ENCODE measurements around the gene CNPY1.

CNPY1 gene

GRCh38 chr7:155580367-155580766 lies 34.0 kb upstream of the CNPY1 start:
- no peak for TF ChIP-seq REST (IDR thresholded peaks at IDR 0.05; ENCODE audit: insufficient replicate concordance, low read depth)
- no peak for TF ChIP-seq POLR2AphosphoS5 (IDR thresholded peaks at IDR 0.05; ENCODE audit: low read depth)
- no peak for TF ChIP-seq GABPA (IDR thresholded peaks at IDR 0.05; ENCODE audit: low read depth)
- TF ChIP-seq CTCF (IDR thresholded peaks at IDR 0.05; ENCODE audit: insufficient read depth, low read length), result no peak
- no peak for TF ChIP-seq SPI1 (IDR thresholded peaks at IDR 0.05; ENCODE audit: borderline replicate concordance, low read depth)
- no peak for DNase-seq (ENCODE audit: low read depth in 1 of 2, low spot score in 1 of 2)
- H3K27ac ChIP-seq (replicated peaks), result no peak overlapping the region
- no peaks in the 10 kb centered on the region for H3K27me3 ChIP-seq (ENCODE audit: insufficient read depth, poor library complexity, severe bottlenecking)
- H3K4me3 ChIP-seq (replicated peaks; ENCODE audit: insufficient read depth, low read length), result no peak overlapping the region

GRCh38 chr7:155579565-155579964 lies 33.2 kb upstream of the CNPY1 start:
- Histone ChIP-seq H3K27ac (replicated peaks) (no peak overlapping the region), H3K4me3 (replicated peaks; ENCODE audit: insufficient read depth, low read length) (no peak overlapping the region), H3K27me3 (ENCODE audit: insufficient read depth, poor library complexity, severe bottlenecking) (no peaks in the 10 kb centered on the region)
- DNase-seq (ENCODE audit: low read depth in 1 of 2, low spot score in 1 of 2), result no peak
- TF ChIP-seq SPI1 (IDR thresholded peaks at IDR 0.05; ENCODE audit: borderline replicate concordance, low read depth), result no peak
- no peak for TF ChIP-seq REST (IDR thresholded peaks at IDR 0.05; ENCODE audit: insufficient replicate concordance, low read depth)
- no peak for TF ChIP-seq GABPA (IDR thresholded peaks at IDR 0.05; ENCODE audit: low read depth)
- no peak for TF ChIP-seq CTCF (IDR thresholded peaks at IDR 0.05; ENCODE audit: insufficient read depth, low read length)
- no peak for TF ChIP-seq POLR2AphosphoS5 (IDR thresholded peaks at IDR 0.05; ENCODE audit: low read depth)

- no peak for TF ChIP-seq POLR2AphosphoS5 (IDR thresholded peaks at IDR 0.05; ENCODE audit: low read depth)
- no peak for TF ChIP-seq SPI1 (IDR thresholded peaks at IDR 0.05; ENCODE audit: borderline replicate concordance, low read depth)
- TF ChIP-seq REST (IDR thresholded peaks at IDR 0.05; ENCODE audit: insufficient replicate concordance, low read depth), result no peak
- TF ChIP-seq GABPA (IDR thresholded peaks at IDR 0.05; ENCODE audit: low read depth), result no peak
- TF ChIP-seq CTCF (IDR thresholded peaks at IDR 0.05; ENCODE audit: insufficient read depth, low read length), result no peak
- no peaks in the 10 kb centered on the region for H3K27me3 ChIP-seq (ENCODE audit: insufficient read depth, poor library complexity, severe bottlenecking)
- no peak overlapping the region for H3K4me3 ChIP-seq (replicated peaks; ENCODE audit: insufficient read depth, low read length)
- no peak for DNase-seq (ENCODE audit: low read depth in 1 of 2, low spot score in 1 of 2)
- H3K27ac ChIP-seq (replicated peaks), result no peak overlapping the region
Observed at GRCh38 chr7:155578016-155578415, 31.7 kb upstream of the CNPY1 start.
